Ishikawa (cell line): ENCODE measurements around the gene ANXA7.

Experiments
- EGR1 ChIP-seq: IDR thresholded peaks from 2 replicates; pipeline ENCODE4 v1.6.1; 2012
- EP300 ChIP-seq: IDR thresholded peaks from 2 replicates; pipeline ENCODE4 v1.6.1; 2012; ENCODE audit warnings: borderline replicate concordance
- NFIC ChIP-seq: IDR thresholded peaks from 2 replicates; pipeline ENCODE4 v1.6.1; 2012
- REST ChIP-seq: IDR thresholded peaks from 2 replicates; pipeline ENCODE4 v1.6.1; 2012; ENCODE audit warnings: low read depth, mild to moderate bottlenecking
- YY1 ChIP-seq: IDR thresholded peaks from 2 replicates; pipeline ENCODE4 v1.6.1; 2012; ENCODE audit warnings: low read depth

DNA sequence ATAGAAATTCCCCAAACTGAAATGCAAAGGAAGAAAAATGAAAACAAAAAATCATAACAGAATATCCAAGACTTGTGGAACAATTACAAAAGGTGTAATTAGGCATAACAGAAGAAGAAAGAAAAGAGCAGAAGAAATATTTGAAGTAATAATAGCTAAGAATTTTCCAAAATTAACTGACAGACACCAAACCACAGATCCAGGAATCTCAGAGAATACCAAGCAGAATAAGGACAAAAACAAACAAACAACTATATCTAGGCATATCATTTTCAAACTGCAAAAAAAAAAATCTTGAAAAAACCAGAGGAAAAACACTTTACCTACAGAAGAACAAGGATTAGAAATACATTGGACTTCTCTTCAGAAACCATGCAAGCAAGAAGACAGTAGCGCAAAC lies 80.7 kb downstream of the ANXA7 start:
- TF ChIP-seq REST (no peak), NFIC (no peak), EGR1 (no peak), YY1 (no peak), EP300 (no peak)
